GM21381 (cell line): ENCODE results near the gene ADM2.

Experiments
- ATAC-seq: cut with Tn5 transposase; IDR thresholded peaks from one replicate; pipeline ENCODE4 v1.9.1; 2021; ENCODE audit warnings: mild to moderate bottlenecking, moderate library complexity; ENCODE audit not compliant: unreplicated experiment

Gene ADM2

GRCh38 chr22:50483977-50484853, 2.9 kb downstream of the ADM2 start:
- no peak for ATAC-seq

GRCh38 chr22:50485221-50486131, 4.1 kb downstream of the ADM2 start:
- no peak for ATAC-seq

GRCh38 chr22:50486561-50487289, 5.4 kb downstream of the ADM2 start, which contains the start of gene MIOX:
Gene MIOX, plus strand, starts transcription at chr22:50486859. Its CDS starts 39 bp downstream, at chr22:50486898.
- ATAC-seq = no peak

- no peak for ATAC-seq
Measured at GRCh38 chr22:50487290-50488005, 6.1 kb downstream of the ADM2 start.

GRCh38 chr22:50488006-50488677, 6.8 kb downstream of the ADM2 start:
- ATAC-seq = no peak

GRCh38 chr22:50488886-50489285, 7.5 kb downstream of the ADM2 start:
- no peak for ATAC-seq

GRCh38 chr22:50489363-50490243, 8.3 kb downstream of the ADM2 start:
- no peak for ATAC-seq

GRCh38 chr22:50490531-50491308, 9.4 kb downstream of the ADM2 start:
- ATAC-seq = no peak

GRCh38 chr22:50497093-50497492, 15.8 kb downstream of the ADM2 start:
- no peak for ATAC-seq

- no peak for ATAC-seq
Measured at GRCh38 chr22:50498322-50498890, 17.1 kb downstream of the ADM2 start.

GRCh38 chr22:50500452-50500851, 19.1 kb downstream of the ADM2 start:
- ATAC-seq = no peak

GRCh38 chr22:50502096-50502495, 20.8 kb downstream of the ADM2 start:
- no peak for ATAC-seq

GRCh38 chr22:50502628-50503474, 21.5 kb downstream of the ADM2 start:
- ATAC-seq = no peak

- ATAC-seq = no peak
Measured at GRCh38 chr22:50503475-50504145, 22.3 kb downstream of the ADM2 start.

GRCh38 chr22:50504369-50505211, 23.2 kb downstream of the ADM2 start:
- no peak for ATAC-seq
